K562 (cell line): ENCODE results near the gene DMD. TPM values are rescaled to one million over a fixed set of nuclear protein-coding genes. Genes with fewer than 3 reads are reported as not detected.

Source experiments
- ATAC-seq: fragments of 200-7000 bp; cut with Tn5 transposase; 3 replicates; pipeline ENCODE4 v1.9.1; 2020; ENCODE audit warnings: moderate library complexity
- BruUV-seq: library from RNA; stranded (reverse); fragments of 400-500 nt; replicated peaks from 2 replicates; lab custom pipeline; 2021; lab: Mats Ljungman, UMichigan
- CTCF ChIA-PET: fragments of 300-600 bp; formaldehyde crosslinking; extraction: SDS; loops from one replicate; lab custom pipeline; 2021; ENCODE audit warnings: low intra/inter-chr PET ratio; lab: Yijun Ruan, JAX
- POLR2A ChIA-PET: fragments of 300-600, 350-650 bp; sonication (Branson Sonifier 250); formaldehyde crosslinking; extraction: SDS; loops from one replicate; lab custom pipeline; 2021; ENCODE audit warnings: antibody characterized with exemption, inconsistent platforms; lab: Yijun Ruan, JAX
- DNase-seq, 4 experiments: peaks; one replicate each; pipeline versions ENCODE4 v3.0.0 to v3.0.0-alpha.2; 2011 to 2018; ENCODE audit warnings: low spot score in 3 of 4, mixed read lengths in 3 of 4; ENCODE audit errors: extremely low read depth in 1 of 4
- FAIRE-seq: peaks from 2 replicates; lab custom pipeline; 2011; peaks lifted over from hg19 to GRCh38; lab: Jason Lieb, UNC
- H2AFZ ChIP-seq: 2 replicates; pipeline ENCODE4 v1.6.0; 2011; ENCODE audit warnings: low read depth, low read length, control low read depth, inconsistent platforms
- H3K27ac ChIP-seq: fragments of 200-600 bp; 3 replicates; pipeline ENCODE4 v1.8.0; 2011; ENCODE audit warnings: low read depth, mild to moderate bottlenecking, control low read depth, inconsistent platforms, low read length, moderate library complexity, mixed read lengths; ENCODE audit errors: extremely low read depth
- H3K27me3 ChIP-seq, 2 experiments: fragments of 300-600 bp in 1 of 2; 2 replicates in 1 of 2; 3 replicates in 1 of 2; pipeline versions ENCODE4 v1.6.0 to v1.8.0; 2011; ENCODE audit warnings: inconsistent platforms in 2 of 2, low read length in 2 of 2, mild to moderate bottlenecking in 1 of 2, mixed read lengths in 1 of 2, moderate library complexity in 1 of 2; ENCODE audit not compliant: control insufficient read depth in 2 of 2, insufficient read depth in 2 of 2
- H3K36me3 ChIP-seq: fragments of 300-600 bp; 3 replicates; pipeline ENCODE4 v1.8.0; 2011; ENCODE audit warnings: mild to moderate bottlenecking, low read length, inconsistent platforms; ENCODE audit not compliant: control insufficient read depth, insufficient read depth
- H3K4me1 ChIP-seq, 2 experiments: fragments of 200-600 bp in 1 of 2; replicated peaks in 1 of 2; 2 replicates in 1 of 2; 3 replicates in 1 of 2; pipeline versions ENCODE4 v1.5.1 to v1.8.0; 2011; ENCODE audit warnings: inconsistent platforms in 2 of 2, low read length in 2 of 2, mild to moderate bottlenecking in 1 of 2, mixed read lengths in 1 of 2, moderate library complexity in 1 of 2; ENCODE audit not compliant: control insufficient read depth in 2 of 2, insufficient read depth in 2 of 2
- H3K4me2 ChIP-seq: 2 replicates; pipeline ENCODE4 v1.6.1; 2011; ENCODE audit warnings: low read length, control low read depth, inconsistent platforms, mixed read lengths; ENCODE audit not compliant: insufficient read depth
- H3K4me3 ChIP-seq: fragments of 200-600 bp; sonication (generic), shearing (Covaris generic); 2 replicates; pipeline ENCODE4 v1.5.1; 2016; ENCODE audit warnings: control low read depth, inconsistent platforms
- H3K79me2 ChIP-seq: fragments of 200-600 bp; 3 replicates; pipeline ENCODE4 v1.8.0; 2011; ENCODE audit warnings: low read length, inconsistent platforms; ENCODE audit not compliant: control insufficient read depth, insufficient read depth
- H3K9ac ChIP-seq, 2 experiments: 2 replicates each; pipeline versions ENCODE4 v1.6.0 to v1.6.1; 2011; ENCODE audit warnings: low read depth in 2 of 2, low read length in 2 of 2, control low read depth in 1 of 2, inconsistent platforms in 1 of 2, mild to moderate bottlenecking in 1 of 2, mixed read lengths in 1 of 2; ENCODE audit not compliant: insufficient read depth in 1 of 2
- H3K9me1 ChIP-seq: one replicate; pipeline ENCODE4 v1.6.0; 2011; ENCODE audit warnings: inconsistent platforms, mild to moderate bottlenecking, low read length, moderate library complexity; ENCODE audit not compliant: control insufficient read depth, insufficient read depth
- H3K9me3 ChIP-seq: replicated peaks from 2 replicates; pipeline ENCODE4 v1.5.1; 2011; ENCODE audit warnings: low read depth, low read length, inconsistent platforms; ENCODE audit not compliant: control insufficient read depth, insufficient read depth
- H4K20me1 ChIP-seq: replicated peaks from 2 replicates; pipeline ENCODE4 v1.6.1; 2011; ENCODE audit warnings: low read length, inconsistent platforms, mixed read lengths; ENCODE audit not compliant: control insufficient read depth, insufficient read depth
- HSF4 ChIP-seq: fragments of 250-450 bp; sonication (Bioruptor Pico); IDR thresholded peaks from 2 replicates; pipeline ENCODE4 v2.1.2; 2022; ENCODE audit warnings: mild to moderate bottlenecking, moderate library complexity, borderline replicate concordance
- LEF1 ChIP-seq: fragments of 450-650 bp; IDR thresholded peaks from 2 replicates; pipeline ENCODE4 v1.6.1; 2016; ENCODE audit warnings: mild to moderate bottlenecking
- MAX ChIP-seq: sonication (generic); formaldehyde crosslinking; IDR thresholded peaks from 2 replicates; pipeline ENCODE4 v1.9.0; 2022; ENCODE audit warnings: mild to moderate bottlenecking, missing genetic modification reagents
- MLLT1 ChIP-seq, 2 experiments: fragments of 450-650 bp; IDR thresholded peaks; 2 replicates each; pipeline ENCODE4 v1.6.1; 2016
- SAFB ChIP-seq: fragments of 200-400 bp; formaldehyde crosslinking; IDR thresholded peaks from 2 replicates; pipeline ENCODE4 v1.6.1; 2017; ENCODE audit warnings: low read depth, low read length, borderline replicate concordance
- ZFP1 ChIP-seq: fragments of 450-650 bp; formaldehyde crosslinking; IDR thresholded peaks from 2 replicates; pipeline ENCODE4 v1.4.0; 2020; ENCODE audit warnings: mild to moderate bottlenecking, mixed read lengths
- WGBS: fragments of 100-300 bp; shearing (Covaris generic); methylation state at CpG from one replicate; pipeline ENCODE4 v1.1.6; 2016; ENCODE audit warnings: low coverage, mixed read lengths; ENCODE audit not compliant: insufficient coverage; ENCODE audit errors: missing lambda C conversion rate; 5-methylcytosine and 5-hydroxymethylcytosine counted together
- in situ Hi-C: fragments of 300-500 bp; cut with MboI; formaldehyde crosslinking; loops from 4 replicates; pipeline ENCODE4 v1.15.0; 2018; ENCODE audit warnings: inconsistent platforms, mixed read lengths
- intact Hi-C: fragments of 100-400 bp; cut with micrococcal nuclease; formaldehyde crosslinking; loops from 2 replicates; pipeline ENCODE4 v1.14.2; 2022
- polyA plus RNA-seq, 8 experiments: library from polyadenylated mRNA; depleted of rRNA in 4 of 8; stranded (reverse) in 5 of 8; unstranded in 3 of 8; fragments of >200 nt; fragmentation: Nextera tagmentation in 2 of 8; fragmentation: Illumina TruSeq in 1 of 8; extraction: Ambion mirVana in 2 of 8; extraction: Trizol in 1 of 8; gene quantifications; 2 replicates each; pipeline versions ENCODE4 v1.2.1 to v1.2.3, GENCODE V29; 2011 to 2014; ENCODE audit warnings: inconsistent platforms in 1 of 8, missing spikeins in 1 of 8
- total RNA-seq, 7 experiments: library from RNA; depleted of rRNA in 6 of 7; stranded (reverse); fragments of >200 nt in 6 of 7; fragmentation: Illumina TruSeq in 2 of 7; extraction: Trizol in 2 of 7; gene quantifications; 2 replicates each; pipeline versions ENCODE4 v1.2.1 to v1.2.3, GENCODE V29; 2011 to 2021; ENCODE audit warnings: low replicate concordance in 1 of 7

Gene DMD
- total and polyA plus RNA-seq, 9 of the 15 experiments (the other 6 are each of a cell fraction or from before 2014, with no cell fraction given): 3.8 to 20.4 (median 11.4) TPM

- Histone ChIP-seq H3K9me3 (no peaks in the 10 kb centered on the region), H3K4me2 (no peak overlapping the region), H2AFZ (no peak overlapping the region), H3K4me3 (no peak overlapping the region), H3K27me3 (no peaks in the 10 kb centered on the region), H3K9me1 (no peaks in the 10 kb centered on the region), H3K27ac (no peak overlapping the region), H4K20me1 (no peaks in the 10 kb centered on the region), H3K79me2 (no peaks in the 10 kb centered on the region), H3K36me3 (no peaks in the 10 kb centered on the region), H3K4me1 (no peaks in the 10 kb centered on the region), H3K9ac (no peak overlapping the region)
- FAIRE-seq: no peak
- in situ Hi-C loops (no loop called here), intact Hi-C loops (no loop called here)
- 86% methylated on average over 1 of the region's 1 CpG for WGBS
- ChIA-PET POLR2A (no interaction called here), CTCF (no interaction called here)
- no peak for ATAC-seq
- DNase-seq: no peak
- BruUV-seq: no TSS peak
- TF ChIP-seq SAFB (no peak), HSF4 (CRISPR knock-in tag) (no peak), ZFP1 (CRISPR knock-in tag) (no peak), LEF1 (no peak), MLLT1 (IDR thresholded peaks at IDR 0.05) (no peak), MAX (CRISPR knock-in tag) (no peak)
These were observed 1777.5 kb downstream of the DMD start for GRCh38 chrX:31433856-31434255.
